ENCODE results near the gene CPSF3.

DNA sequence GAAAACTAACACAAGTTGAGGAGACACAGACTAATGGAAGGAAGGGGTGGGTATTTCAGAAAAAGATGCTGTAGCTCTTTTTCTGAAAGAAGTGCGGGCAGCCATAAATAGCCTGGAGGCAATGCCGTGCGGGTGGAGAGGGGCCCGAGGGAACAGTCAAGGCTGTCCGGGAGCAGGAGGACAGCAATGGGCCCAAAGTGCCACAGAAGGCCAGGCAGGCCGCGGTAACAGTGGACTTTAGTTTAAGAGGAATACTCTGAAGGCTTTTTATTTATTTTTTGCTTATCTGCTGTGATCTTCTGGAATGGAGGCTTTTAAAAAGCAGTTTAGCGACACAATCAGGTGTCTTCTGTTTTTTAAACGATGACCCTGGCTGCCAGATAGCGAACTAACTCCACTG lies 3.0 kb upstream of the CPSF3 start:
- no peak for TF ChIP-seq CTCF (conservative IDR thresholded peaks at IDR 0.05)
- TF ChIP-seq ZFX (IDR thresholded peaks at IDR 0.05) = no peak
